Measurements from ENCODE around the gene USP6NL.

Gene USP6NL

DNA sequence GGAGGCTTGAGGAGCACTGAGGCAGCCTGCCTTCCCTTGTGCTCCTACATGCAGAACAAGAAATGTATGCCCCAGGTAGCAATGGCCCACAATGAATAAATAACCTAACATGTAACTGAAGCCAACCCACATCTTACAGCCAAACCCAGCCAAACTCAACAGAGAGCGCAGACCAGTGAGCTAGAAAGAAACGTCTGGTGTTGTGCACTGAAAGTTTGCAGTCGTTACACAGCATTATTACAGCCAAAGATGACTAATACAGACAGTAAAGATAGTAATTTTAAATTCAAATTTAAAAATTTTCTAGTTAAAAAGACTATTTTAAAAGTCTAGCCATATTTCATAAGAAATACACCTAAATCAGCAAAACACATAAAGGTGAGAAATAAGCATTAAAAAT lies 11.2 kb downstream of the USP6NL start:
- peaks cover 15% of the 10 kb centered on the region for H3K4me1 ChIP-seq (ENCODE audit: insufficient read depth, low read length)
- TF ChIP-seq EZH2 (IDR thresholded peaks at IDR 0.05; ENCODE audit: borderline replicate concordance, low read depth, low read length, severe bottlenecking) (no peak), CTCF (IDR thresholded peaks at IDR 0.05; ENCODE audit: borderline replicate concordance, extremely low read depth, low read length, poor library complexity, severe bottlenecking) (no peak)
- no peak overlapping the region for H2AFZ ChIP-seq (ENCODE audit: low read depth, low read length)
- H3K79me2 ChIP-seq (ENCODE audit: insufficient read depth, low read length) = peaks cover 76% of the 10 kb centered on the region
- ATAC-seq (ENCODE audit: insufficient read depth, low read depth) (no peak), DNase-seq (no peak)
- H3K4me2 ChIP-seq (ENCODE audit: insufficient read depth, low read length) = no peak overlapping the region
- no peaks in the 10 kb centered on the region for H3K27me3 ChIP-seq (ENCODE audit: insufficient read depth, low read length, poor library complexity)
- peaks cover 15% of the 10 kb centered on the region; the same call in 1 of the 2 replicates for H4K20me1 ChIP-seq (ENCODE audit: insufficient read depth, low read length)
- no peaks in the 10 kb centered on the region for H3K9me3 ChIP-seq (ENCODE audit: insufficient read depth, low read length, severe bottlenecking)
- H3K4me3 ChIP-seq (ENCODE audit: low read depth in 1 of 2, low read length in 2 of 2) = no peak overlapping the region
- H3K9ac ChIP-seq (ENCODE audit: low read depth, low read length) = no peak overlapping the region
- H3K36me3 ChIP-seq (ENCODE audit: insufficient read depth, low read length) = no peaks in the 10 kb centered on the region
- H3K27ac ChIP-seq (ENCODE audit: low read length) = no peak overlapping the region

DNA sequence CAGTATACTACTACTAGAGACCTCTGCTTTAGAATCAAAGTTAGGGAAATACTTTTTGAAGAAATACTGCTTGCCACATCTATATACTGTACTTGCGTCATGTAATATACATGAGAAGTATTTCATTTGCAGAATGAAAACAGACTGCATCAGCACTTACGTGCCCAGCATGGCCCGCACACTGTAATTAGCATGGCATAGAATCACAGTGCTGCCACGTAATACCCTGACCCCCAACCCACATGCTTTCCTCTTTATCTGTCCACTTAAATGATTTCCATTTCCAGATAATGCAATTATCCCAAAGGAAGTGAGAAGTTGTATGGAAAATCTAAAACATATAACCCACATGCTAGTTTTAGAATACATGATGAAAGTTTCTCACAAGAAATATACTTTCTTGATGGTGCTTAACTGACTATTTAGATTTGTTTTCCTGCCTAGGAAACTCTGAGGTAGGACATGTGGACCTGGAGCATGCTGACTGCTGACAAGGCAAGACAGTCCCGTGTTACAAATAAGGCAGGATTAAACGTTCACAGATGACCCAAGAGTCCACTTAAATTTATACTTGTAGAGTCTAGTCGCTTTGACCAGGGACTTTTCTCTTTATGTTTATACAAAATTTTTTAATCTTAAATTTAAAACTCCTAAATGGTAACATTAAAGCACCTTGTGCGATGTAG lies 12.6 kb downstream of the USP6NL start:
- Histone ChIP-seq H3K27ac (ENCODE audit: low read length) (no peak overlapping the region), H3K4me2 (ENCODE audit: insufficient read depth, low read length) (no peak overlapping the region), H4K20me1 (ENCODE audit: insufficient read depth, low read length) (peaks cover 15% of the 10 kb centered on the region; the same call in 1 of the 2 replicates), H3K4me3 (ENCODE audit: low read depth in 1 of 2, low read length in 2 of 2) (no peak overlapping the region), H3K9me3 (ENCODE audit: insufficient read depth, low read length, severe bottlenecking) (no peaks in the 10 kb centered on the region), H2AFZ (ENCODE audit: low read depth, low read length) (no peak overlapping the region), H3K4me1 (ENCODE audit: insufficient read depth, low read length) (peaks cover 10% of the 10 kb centered on the region), H3K27me3 (ENCODE audit: insufficient read depth, low read length, poor library complexity) (no peaks in the 10 kb centered on the region), H3K36me3 (ENCODE audit: insufficient read depth, low read length) (no peaks in the 10 kb centered on the region), H3K79me2 (ENCODE audit: insufficient read depth, low read length) (peaks cover 67% of the 10 kb centered on the region), H3K9ac (ENCODE audit: low read depth, low read length) (no peak overlapping the region)
- ATAC-seq (ENCODE audit: insufficient read depth, low read depth) (no peak), DNase-seq (no peak)
- no peak for TF ChIP-seq CTCF (IDR thresholded peaks at IDR 0.05; ENCODE audit: borderline replicate concordance, extremely low read depth, low read length, poor library complexity, severe bottlenecking)
- no peak for TF ChIP-seq EZH2 (IDR thresholded peaks at IDR 0.05; ENCODE audit: borderline replicate concordance, low read depth, low read length, severe bottlenecking)

GRCh38 chr10:11597470-11597869 lies 14.0 kb downstream of the USP6NL start:
- Histone ChIP-seq H4K20me1 (ENCODE audit: insufficient read depth, low read length) (peaks cover 11% of the 10 kb centered on the region; the same call in 1 of the 2 replicates), H3K27ac (ENCODE audit: low read length) (no peak overlapping the region), H3K4me2 (ENCODE audit: insufficient read depth, low read length) (no peak overlapping the region), H3K4me1 (ENCODE audit: insufficient read depth, low read length) (peaks cover 2% of the 10 kb centered on the region; the same call in 1 of the 2 replicates), H2AFZ (ENCODE audit: low read depth, low read length) (no peak overlapping the region), H3K79me2 (ENCODE audit: insufficient read depth, low read length) (peaks cover 54% of the 10 kb centered on the region), H3K4me3 (ENCODE audit: low read depth in 1 of 2, low read length in 2 of 2) (no peak overlapping the region), H3K36me3 (ENCODE audit: insufficient read depth, low read length) (no peaks in the 10 kb centered on the region), H3K9ac (ENCODE audit: low read depth, low read length) (no peak overlapping the region), H3K9me3 (ENCODE audit: insufficient read depth, low read length, severe bottlenecking) (no peaks in the 10 kb centered on the region), H3K27me3 (ENCODE audit: insufficient read depth, low read length, poor library complexity) (no peaks in the 10 kb centered on the region)
- DNase-seq = no peak
- TF ChIP-seq EZH2 (IDR thresholded peaks at IDR 0.05; ENCODE audit: borderline replicate concordance, low read depth, low read length, severe bottlenecking) (no peak), CTCF (IDR thresholded peaks at IDR 0.05; ENCODE audit: borderline replicate concordance, extremely low read depth, low read length, poor library complexity, severe bottlenecking) (no peak)
- no peak for ATAC-seq (ENCODE audit: insufficient read depth, low read depth)

All from DND-41 (cell line).